ENCODE measurements around the gene MACROD2.

Gene MACROD2

GRCh38 chr20:16078172-16078898 lies 2083.0 kb downstream of the MACROD2 start:
- no peak for DNase-seq

- no peak for DNase-seq
Measured at GRCh38 chr20:16081421-16081820, 2086.1 kb downstream of the MACROD2 start.

- DNase-seq = no peak
Measured at GRCh38 chr20:16082051-16082550, 2086.8 kb downstream of the MACROD2 start.

- no peak for DNase-seq
Measured at GRCh38 chr20:16083639-16084280, 2088.4 kb downstream of the MACROD2 start.

GRCh38 chr20:16095226-16095625 lies 2099.9 kb downstream of the MACROD2 start:
- no peak for DNase-seq

GRCh38 chr20:16096756-16097326 lies 2101.5 kb downstream of the MACROD2 start:
- DNase-seq = no peak

- no peak for DNase-seq
Measured at GRCh38 chr20:16097788-16098187, 2102.5 kb downstream of the MACROD2 start.

- no peak for DNase-seq
Measured at GRCh38 chr20:16098890-16099639, 2103.7 kb downstream of the MACROD2 start.

GRCh38 chr20:16100111-16100510 lies 2104.8 kb downstream of the MACROD2 start:
- no peak for DNase-seq

GRCh38 chr20:16100767-16101166 lies 2105.5 kb downstream of the MACROD2 start:
- no peak for DNase-seq
